ENCODE results near the gene SNTA1. TPM values are rescaled to one million over a fixed set of nuclear protein-coding genes. Genes with fewer than 3 reads are reported as not detected.

The SNTA1 gene
- total and polyA plus RNA-seq, 2 of the 13 experiments (the other 11 are each of a cell fraction or from before 2014, with no cell fraction given) = 16.4 to 18.3 TPM

- TF ChIP-seq ZBTB49 (CRISPR knock-in tag; IDR thresholded peaks at IDR 0.05; ENCODE audit: borderline replicate concordance) (peak; percentile 66; the same call in 1 of the 2 replicates), SMARCC2 (IDR thresholded peaks at IDR 0.05) (no peak), SAFB2 (CRISPR knock-in tag; IDR thresholded peaks at IDR 0.05; ENCODE audit: borderline replicate concordance, low read depth) (peak; percentile 79; the same call in 1 of the 2 replicates), ZNF274 (CRISPR knock-in tag; IDR thresholded peaks at IDR 0.05) (peak; percentile 86), ZMYM2 (CRISPR knock-in tag; IDR thresholded peaks at IDR 0.05) (peak; percentile 7; the same call in 1 of the 2 replicates), ZKSCAN5 (CRISPR knock-in tag; IDR thresholded peaks at IDR 0.05) (peak; percentile 53; the same call in 1 of the 2 replicates), ZNF136 (CRISPR knock-in tag; IDR thresholded peaks at IDR 0.05; ENCODE audit: low read depth) (peak; percentile 99), ZBTB42 (CRISPR knock-in tag; IDR thresholded peaks at IDR 0.05) (no peak), LBX2 (CRISPR knock-in tag; IDR thresholded peaks at IDR 0.05; ENCODE audit: borderline replicate concordance) (peak; percentile 41; the same call in 1 of the 2 replicates), RBM22 (optimal IDR thresholded peaks at IDR 0.05; ENCODE audit: low read length) (no peak), ZNF530 (CRISPR knock-in tag; IDR thresholded peaks at IDR 0.05; ENCODE audit: low read depth) (no peak), TFAP4 (IDR thresholded peaks at IDR 0.05; ENCODE audit: borderline replicate concordance, low read depth) (peak; percentile 61; the same call in 1 of the 2 replicates), ZUFSP (CRISPR knock-in tag; IDR thresholded peaks at IDR 0.05; ENCODE audit: borderline replicate concordance) (no peak), AFF4 (CRISPR knock-in tag; IDR thresholded peaks at IDR 0.05) (peak; percentile 73), ZNF547 (CRISPR knock-in tag; IDR thresholded peaks at IDR 0.05) (no peak; the same call in none of the 2 replicates), FOSL1 (CRISPR knock-in tag; IDR thresholded peaks at IDR 0.05; ENCODE audit: borderline replicate concordance) (no peak), HOXA7 (CRISPR knock-in tag; IDR thresholded peaks at IDR 0.05) (no peak), TBL1XR1 (IDR thresholded peaks at IDR 0.05; ENCODE audit: borderline replicate concordance, low read length, partially characterized antibody) (no peak), CEBPB (IDR thresholded peaks at IDR 0.05; ENCODE audit: borderline replicate concordance, low read depth, low read length) (peak; percentile 13; the same call in 1 of the 2 replicates), TARDBP (CRISPR knock-in tag; IDR thresholded peaks at IDR 0.05) (peak; percentile 93)
Observed at GRCh38 chr20:33489495-33490022, 46.0 kb upstream of the SNTA1 start (continued).
